GM19099 (cell line): Measurements from ENCODE around the gene RGS8.

Experiments used
- POLR2A ChIP-seq: IDR thresholded peaks from 3 replicates; pipeline ENCODE4 v1.6.1; 2011; ENCODE audit warnings: low read depth; ENCODE audit not compliant: insufficient read length; ENCODE audit errors: extremely low read depth

RGS8 gene

GRCh38 chr1:182713492-182713891 is 29.1 kb upstream of the RGS8 start:
- no peak for TF ChIP-seq POLR2A

- no peak for TF ChIP-seq POLR2A
These were observed 25.5 kb upstream of the RGS8 start for GRCh38 chr1:182709855-182710254.

- TF ChIP-seq POLR2A, result no peak
These were observed 24.9 kb upstream of the RGS8 start for GRCh38 chr1:182709225-182709764.

- TF ChIP-seq POLR2A, result no peak
These were observed 22.7 kb upstream of the RGS8 start for GRCh38 chr1:182707122-182707521.

- TF ChIP-seq POLR2A, result no peak
These were observed 20.3 kb upstream of the RGS8 start for GRCh38 chr1:182704677-182705076.

GRCh38 chr1:182703539-182703938 is 19.2 kb upstream of the RGS8 start:
- TF ChIP-seq POLR2A, result no peak

- no peak for TF ChIP-seq POLR2A
These were observed 18.6 kb upstream of the RGS8 start for GRCh38 chr1:182702826-182703524.

GRCh38 chr1:182700351-182700709 is 15.9 kb upstream of the RGS8 start:
- TF ChIP-seq POLR2A, result no peak

- TF ChIP-seq POLR2A, result no peak
These were observed 15.3 kb upstream of the RGS8 start for GRCh38 chr1:182699393-182700350.

GRCh38 chr1:182698971-182699370 is 14.6 kb upstream of the RGS8 start:
- TF ChIP-seq POLR2A, result no peak

- no peak for TF ChIP-seq POLR2A
These were observed 6.6 kb upstream of the RGS8 start for GRCh38 chr1:182690886-182691443.

- TF ChIP-seq POLR2A, result no peak
These were observed 4.2 kb upstream of the RGS8 start for GRCh38 chr1:182688436-182689205.

- no peak for TF ChIP-seq POLR2A
These were observed 3.0 kb upstream of the RGS8 start for GRCh38 chr1:182687361-182687760.

- no peak for TF ChIP-seq POLR2A
These were observed 2.1 kb upstream of the RGS8 start for GRCh38 chr1:182686446-182686845.

- no peak for TF ChIP-seq POLR2A
These were observed 828 bp upstream of the RGS8 start for GRCh38 chr1:182685215-182685614.

- no peak for TF ChIP-seq POLR2A
These were observed 1.4 kb downstream of the RGS8 start for GRCh38 chr1:182682898-182683501.
